Transverse colon (tissue), 4 donors: ENCODE results near the gene SPANXN4. TPM values are rescaled to one million over a fixed set of nuclear protein-coding genes. Genes with fewer than 3 reads are reported as not detected.

Source experiments
- DNase-seq: peaks from one replicate; pipeline ENCODE4 v3.0.0-alpha.2; 2019
- H3K27ac ChIP-seq, 4 donors: fragments of 200-600 bp; sonication (generic); 2 replicates each; pipeline ENCODE4 v1.5.1; 2016 to 2018; ENCODE audit warnings: inconsistent platforms in 4 of 4
- H3K27me3 ChIP-seq: fragments of 200-600 bp; sonication (generic); 2 replicates; pipeline ENCODE4 v1.5.1; 2017; ENCODE audit warnings: inconsistent platforms
- H3K36me3 ChIP-seq, 4 donors: fragments of 200-600 bp; sonication (generic); 2 replicates each; pipeline ENCODE4 v1.5.1; 2017 to 2019; ENCODE audit warnings: inconsistent platforms in 4 of 4
- H3K4me1 ChIP-seq, 4 donors: fragments of 200-600 bp; sonication (generic); 2 replicates each; pipeline ENCODE4 v1.5.1; 2017 to 2020; ENCODE audit warnings: inconsistent platforms in 4 of 4
- H3K4me3 ChIP-seq, 4 donors: fragments of 200-600 bp; sonication (generic); 1 replicate in 1 of 4; 2 replicates in 3 of 4; pipeline versions ENCODE4 v1.5.1 to v1.6.1; 2017 to 2019; ENCODE audit warnings: inconsistent platforms in 4 of 4
- H3K9me3 ChIP-seq, 2 donors: fragments of 200-600 bp; sonication (generic); 2 replicates each; pipeline ENCODE4 v1.5.1; 2017 to 2019; ENCODE audit warnings: inconsistent platforms in 2 of 2
- EP300 ChIP-seq: sonication (generic); formaldehyde crosslinking; IDR thresholded peaks from one replicate; pipeline ENCODE4 v1.6.1; 2017; ENCODE audit warnings: antibody characterized with exemption, low read depth
- POLR2A ChIP-seq: fragments of 450-650 bp; IDR thresholded peaks from one replicate; pipeline ENCODE4 v1.6.1; 2016; ENCODE audit warnings: antibody characterized with exemption, mild to moderate bottlenecking, moderate library complexity
- POLR2AphosphoS5 ChIP-seq, 3 donors: sonication (generic); formaldehyde crosslinking; IDR thresholded peaks; one replicate each; pipeline ENCODE4 v1.6.1; 2016; ENCODE audit warnings: antibody characterized with exemption in 3 of 3
- WGBS, 2 donors: methylation state at CpG; one replicate each; pipeline ENCODE4 v1.1.5; 2018; ENCODE audit warnings: low coverage in 1 of 2; 5-methylcytosine and 5-hydroxymethylcytosine counted together
- in situ Hi-C, 4 donors: fragments of 200-750 bp; cut with MboI; loops; one replicate each; pipeline versions ENCODE4 v1.15.0 to v1.15.1; 2017; ENCODE audit warnings: low sequenced_read_pairs in 3 of 4, low pct_ligation_motif_present in 1 of 4, low pct_unique_long_range_greater_than_20kb in 1 of 4
- intact Hi-C: fragments of 100-400 bp; cut with DNase I; formaldehyde crosslinking; loops from one replicate; pipeline ENCODE4 v1.15.1; 2023; ENCODE audit warnings: low total_unique reads
- total RNA-seq, 4 donors: library from RNA; depleted of rRNA; stranded (reverse); fragments of >200 nt; gene quantifications; one replicate each; pipeline ENCODE4 v1.1.0, GENCODE V29; 2016
- TF ChIP-seq, protein P1 (sequence below), 5 experiments: fragments of 200-600 bp in 3 of 5; fragments of 450-650 bp in 2 of 5; sonication (generic) in 3 of 5; IDR thresholded peaks; 1 replicate in 2 of 5; 2 replicates in 3 of 5; pipeline ENCODE4 v1.5.1; 2016 to 2017; ENCODE audit warnings: antibody characterized with exemption in 5 of 5, inconsistent platforms in 3 of 5, mild to moderate bottlenecking in 2 of 5, moderate library complexity in 1 of 5

The SPANXN4 gene
- total RNA-seq, 4 donors from 2014 or later: not detected

GRCh38 chrX:142994988-142995387 lies 30.7 kb upstream of the SPANXN4 start:
- no peak overlapping the region for H3K4me3 ChIP-seq
- no peaks in the 10 kb centered on the region for H3K9me3 ChIP-seq
- intact Hi-C loops: no loop called here
- no peaks in the 10 kb centered on the region for H3K36me3 ChIP-seq
- H3K27ac ChIP-seq: no peak overlapping the region
- 7% methylated on average over 2 of the region's 2 CpGs; no CpG with 5 or more reads in 1 of the 2 donors for whole genome bisulfite sequencing, 2 donors
- in situ Hi-C loops: no loop called here
- TF ChIP-seq POLR2A (no peak), EP300 (no peak), POLR2AphosphoS5 (IDR thresholded peaks at IDR 0.05) (no peak)
- TF ChIP-seq, protein P1, sequence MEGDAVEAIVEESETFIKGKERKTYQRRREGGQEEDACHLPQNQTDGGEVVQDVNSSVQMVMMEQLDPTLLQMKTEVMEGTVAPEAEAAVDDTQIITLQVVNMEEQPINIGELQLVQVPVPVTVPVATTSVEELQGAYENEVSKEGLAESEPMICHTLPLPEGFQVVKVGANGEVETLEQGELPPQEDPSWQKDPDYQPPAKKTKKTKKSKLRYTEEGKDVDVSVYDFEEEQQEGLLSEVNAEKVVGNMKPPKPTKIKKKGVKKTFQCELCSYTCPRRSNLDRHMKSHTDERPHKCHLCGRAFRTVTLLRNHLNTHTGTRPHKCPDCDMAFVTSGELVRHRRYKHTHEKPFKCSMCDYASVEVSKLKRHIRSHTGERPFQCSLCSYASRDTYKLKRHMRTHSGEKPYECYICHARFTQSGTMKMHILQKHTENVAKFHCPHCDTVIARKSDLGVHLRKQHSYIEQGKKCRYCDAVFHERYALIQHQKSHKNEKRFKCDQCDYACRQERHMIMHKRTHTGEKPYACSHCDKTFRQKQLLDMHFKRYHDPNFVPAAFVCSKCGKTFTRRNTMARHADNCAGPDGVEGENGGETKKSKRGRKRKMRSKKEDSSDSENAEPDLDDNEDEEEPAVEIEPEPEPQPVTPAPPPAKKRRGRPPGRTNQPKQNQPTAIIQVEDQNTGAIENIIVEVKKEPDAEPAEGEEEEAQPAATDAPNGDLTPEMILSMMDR (IDR thresholded peaks at IDR 0.05): no peak
- no peaks in the 10 kb centered on the region for H3K4me1 ChIP-seq
- DNase-seq: no peak
- H3K27me3 ChIP-seq: no peaks in the 10 kb centered on the region

DNA sequence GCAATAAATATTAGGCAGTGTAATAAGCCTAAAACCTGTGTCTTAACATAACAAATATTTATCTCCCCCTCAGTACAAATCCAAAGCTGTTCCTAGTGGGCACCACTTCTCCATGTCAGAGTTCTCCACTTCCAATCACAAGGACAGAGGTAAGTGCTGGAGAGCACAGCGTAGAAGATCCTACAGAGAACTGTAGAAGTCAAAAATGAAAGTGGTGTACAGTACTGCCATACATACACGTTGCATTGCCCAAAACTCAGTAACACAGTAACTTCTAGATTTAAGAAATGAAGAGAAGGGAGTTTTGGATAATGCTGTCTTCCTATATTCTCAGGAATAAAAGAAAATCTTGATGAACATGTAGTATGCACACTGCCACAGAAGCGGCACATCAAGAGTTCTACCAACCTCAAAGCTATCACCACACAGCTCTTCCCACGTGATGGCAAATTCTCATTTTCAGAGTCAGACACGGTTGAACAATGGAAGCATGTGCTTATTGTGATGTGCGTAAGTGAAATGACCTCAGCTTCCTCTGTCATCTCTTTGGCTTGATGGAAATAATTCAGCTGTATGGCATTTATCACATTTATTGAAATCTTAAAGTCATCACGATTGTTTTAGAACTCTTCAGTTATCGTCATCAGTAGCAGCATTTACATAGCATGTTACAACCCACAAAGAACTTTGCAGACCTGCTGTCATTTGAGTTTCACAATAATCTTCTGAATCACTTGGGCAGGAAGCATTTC lies 27.1 kb upstream of the SPANXN4 start:
- in situ Hi-C loops (no loop called here), intact Hi-C loops (no loop called here)
- Histone ChIP-seq H3K9me3 (no peaks in the 10 kb centered on the region), H3K36me3 (no peaks in the 10 kb centered on the region), H3K27me3 (no peaks in the 10 kb centered on the region), H3K4me3 (no peak overlapping the region), H3K27ac (no peak overlapping the region), H3K4me1 (no peaks in the 10 kb centered on the region)
- DNase-seq: no peak
- WGBS, 2 donors: 73% methylated on average over 8 of the region's 8 CpGs; no CpG with 5 or more reads in 1 of the 2 donors
- TF ChIP-seq POLR2A: no peak
- TF ChIP-seq EP300: no peak
- no peak for TF ChIP-seq POLR2AphosphoS5 (IDR thresholded peaks at IDR 0.05)

- Histone ChIP-seq H3K9me3 (no peaks in the 10 kb centered on the region), H3K4me3 (no peak overlapping the region), H3K27ac (no peak overlapping the region), H3K4me1 (no peaks in the 10 kb centered on the region), H3K27me3 (no peaks in the 10 kb centered on the region), H3K36me3 (no peaks in the 10 kb centered on the region)
- in situ Hi-C loops: no loop called here
- WGBS, 2 donors: 65 to 71% methylated on average over 3 to 6 of the region's 6 CpGs
- TF ChIP-seq POLR2AphosphoS5 (IDR thresholded peaks at IDR 0.05) (no peak), EP300 (no peak), POLR2A (no peak)
- TF ChIP-seq, protein P1 (IDR thresholded peaks at IDR 0.05): no peak
- DNase-seq: no peak
- intact Hi-C loops: no loop called here
Observed at GRCh38 chrX:142999199-142999701, 26.5 kb upstream of the SPANXN4 start.

DNA sequence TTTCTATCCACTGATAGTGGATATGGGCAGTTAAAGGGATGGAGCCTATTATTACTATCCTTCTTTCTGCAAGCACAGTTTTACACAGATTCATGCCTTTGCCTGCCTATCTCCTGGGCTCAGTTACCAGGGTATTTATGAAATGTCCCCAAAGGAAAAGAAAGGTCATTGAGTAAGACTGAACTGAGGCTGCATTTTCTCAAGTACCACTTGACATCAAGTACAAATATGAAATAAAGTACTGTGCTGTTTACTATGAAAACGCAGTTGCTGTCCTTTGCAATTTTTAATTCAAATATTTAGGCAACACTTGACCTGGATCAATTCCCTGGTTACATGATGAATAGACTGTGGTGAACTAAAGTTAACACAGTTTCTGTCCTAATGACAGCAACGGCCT lies 23.5 kb upstream of the SPANXN4 start:
- Histone ChIP-seq H3K36me3 (no peaks in the 10 kb centered on the region), H3K27ac (no peak overlapping the region), H3K4me3 (no peak overlapping the region), H3K4me1 (no peaks in the 10 kb centered on the region), H3K9me3 (no peaks in the 10 kb centered on the region), H3K27me3 (no peaks in the 10 kb centered on the region)
- WGBS, 2 donors: 64 to 71% methylated on average over 1 to 2 of the region's 2 CpGs
- DNase-seq: no peak
- intact Hi-C loops (no loop called here), in situ Hi-C loops (no loop called here)
- TF ChIP-seq POLR2A: no peak
- TF ChIP-seq, protein P1 (IDR thresholded peaks at IDR 0.05): no peak
- TF ChIP-seq POLR2AphosphoS5 (IDR thresholded peaks at IDR 0.05): no peak
- TF ChIP-seq EP300: no peak
